Measurements from ENCODE around the gene SH3GLB1. TPM values are rescaled to one million over a fixed set of nuclear protein-coding genes. Genes with fewer than 3 reads are reported as not detected.

Gene SH3GLB1
- total RNA-seq, 1 experiment from 2014 or later, result 25.0 TPM

GRCh38 chr1:86703696-86704457 lies 499 bp upstream of the SH3GLB1 start:
- Histone ChIP-seq H3K9ac (ENCODE audit: low read length) (peak overlapping the region; percentile 84), H3K4me2 (ENCODE audit: low read length) (peak overlapping the region; percentile 90), H3F3A (ENCODE audit: low read length, unreplicated experiment) (no peaks in the 10 kb centered on the region), H3K4me3 (ENCODE audit: low read length) (peak overlapping the region; percentile 92), H4K20me1 (ENCODE audit: low read length) (peaks cover 18% of the 10 kb centered on the region), H2AFZ (ENCODE audit: low read length) (peak overlapping the region; percentile 92), H3K79me2 (ENCODE audit: low read length) (peaks cover 40% of the 10 kb centered on the region), H3K4me1 (ENCODE audit: insufficient read depth, low read length) (peaks cover 23% of the 10 kb centered on the region), H3K36me3 (ENCODE audit: low read depth, low read length) (no peaks in the 10 kb centered on the region), H3K9me3 (ENCODE audit: low read length) (no peaks in the 10 kb centered on the region), H3K27me3 (ENCODE audit: low read length) (no peaks in the 10 kb centered on the region), H3K9me2 (replicated peaks; ENCODE audit: low read length) (no peaks in the 10 kb centered on the region), H3K27ac (ENCODE audit: low read length) (peak overlapping the region; percentile 78)
- POLR2A ChIA-PET (ENCODE audit: unreplicated experiment), result interaction anchor here (0.5 to 0.6 kb wide), 6 partner anchors 17 to 1123 kb away, joined by 3 to 12 read pairs (median 4); partner anchors contain the start of gene ODF2L
- DNase-seq, result no peak
- CTCF ChIA-PET, result interaction anchor here (0.5 to 2.8 kb wide), 16 partner anchors 8 to 1635 kb away, joined by 3 to 34 read pairs (median 3); partner anchors contain the start of gene ODF2L
- TF ChIP-seq EZH2phosphoT487 (IDR thresholded peaks at IDR 0.05; ENCODE audit: borderline replicate concordance, low read length) (no peak), EZH2 (IDR thresholded peaks at IDR 0.05; ENCODE audit: low read length, unreplicated experiment) (no peak), CTCF (conservative IDR thresholded peaks at IDR 0.05; ENCODE audit: low read depth, low read length) (no peak)
- BruUV-seq (replicated peaks), result TSS peak; percentile 84
- intact Hi-C loops (cut with micrococcal nuclease), result loop anchor here (10.0 kb wide), 2 partner anchors 81 to 211 kb away; partner anchors contain the start of genes HS2ST1 and SELENOF
- ATAC-seq, result peak; percentile 44

- ATAC-seq, result peak; percentile 47
- H4K20me1 ChIP-seq (ENCODE audit: low read length), result peaks cover 22% of the 10 kb centered on the region
- H3K9me2 ChIP-seq (replicated peaks; ENCODE audit: low read length), result no peaks in the 10 kb centered on the region
- peak; percentile 56 for DNase-seq
- peaks cover 23% of the 10 kb centered on the region for H3K4me1 ChIP-seq (ENCODE audit: insufficient read depth, low read length)
- POLR2A ChIA-PET (ENCODE audit: unreplicated experiment), result no interaction called here
- peak overlapping the region; percentile 92 for H2AFZ ChIP-seq (ENCODE audit: low read length)
- TF ChIP-seq EZH2phosphoT487 (IDR thresholded peaks at IDR 0.05; ENCODE audit: borderline replicate concordance, low read length) (no peak), EZH2 (IDR thresholded peaks at IDR 0.05; ENCODE audit: low read length, unreplicated experiment) (no peak), CTCF (conservative IDR thresholded peaks at IDR 0.05; ENCODE audit: low read depth, low read length) (no peak)
- peaks cover 3% of the 10 kb centered on the region; the same call in 1 of the 2 replicates for H3K36me3 ChIP-seq (ENCODE audit: low read depth, low read length)
- no peaks in the 10 kb centered on the region for H3K27me3 ChIP-seq (ENCODE audit: low read length)
- no peaks in the 10 kb centered on the region for H3K9me3 ChIP-seq (ENCODE audit: low read length)
- intact Hi-C loops (cut with micrococcal nuclease), result loop anchor here (10.0 kb wide), 2 partner anchors 80 to 210 kb away; partner anchors contain the start of genes HS2ST1 and SELENOF
- H3K79me2 ChIP-seq (ENCODE audit: low read length), result peaks cover 52% of the 10 kb centered on the region
- H3F3A ChIP-seq (ENCODE audit: low read length, unreplicated experiment), result no peaks in the 10 kb centered on the region
- peak overlapping the region; percentile 90 for H3K4me2 ChIP-seq (ENCODE audit: low read length)
- peak overlapping the region; percentile 78 for H3K27ac ChIP-seq (ENCODE audit: low read length)
- H3K9ac ChIP-seq (ENCODE audit: low read length), result peak overlapping the region; percentile 84
- H3K4me3 ChIP-seq (ENCODE audit: low read length), result peak overlapping the region; percentile 92
- no TSS peak for BruUV-seq (replicated peaks)
- CTCF ChIA-PET, result interaction anchor here (0.6 to 2.8 kb wide), 8 partner anchors 9 to 1201 kb away, joined by 3 to 34 read pairs (median 4); partner anchors contain the start of genes HS2ST1 and SELENOF
Observed at GRCh38 chr1:86704972-86705664, 742 bp downstream of the SH3GLB1 start.
